Esophagus squamous epithelium (tissue), 5 donors: ENCODE measurements around the gene GRK6. TPM values are rescaled to one million over a fixed set of nuclear protein-coding genes. Genes with fewer than 3 reads are reported as not detected.

ENCODE experiments used
- DNase-seq: peaks from one replicate; lab custom pipeline; 2025; lab: John Stamatoyannopoulos, UW
- H3K27ac ChIP-seq, 4 donors: fragments of 200-600 bp; sonication (generic); one replicate each; pipeline ENCODE4 v1.5.1; 2016 to 2019; ENCODE audit warnings: mild to moderate bottlenecking in 1 of 4
- H3K27me3 ChIP-seq, 4 donors: fragments of 200-600 bp; sonication (generic); 1 replicate in 3 of 4; 2 replicates in 1 of 4; pipeline versions ENCODE4 v1.5.1 to v1.6.0; 2017 to 2021; ENCODE audit warnings: antibody characterized with exemption in 1 of 4
- H3K36me3 ChIP-seq, 3 donors: fragments of 200-600 bp; sonication (generic); one replicate each; pipeline ENCODE4 v1.5.1; 2016 to 2019
- H3K4me1 ChIP-seq, 3 donors: fragments of 200-600 bp; sonication (generic); one replicate each; pipeline ENCODE4 v1.5.1; 2017 to 2019
- H3K4me3 ChIP-seq, 4 donors: fragments of 200-600 bp; sonication (generic); 1 replicate in 3 of 4; 2 replicates in 1 of 4; pipeline ENCODE4 v1.5.1; 2016 to 2019; ENCODE audit warnings: mild to moderate bottlenecking in 2 of 4, moderate library complexity in 1 of 4
- H3K9me3 ChIP-seq, 3 donors: fragments of 200-600 bp; sonication (generic); one replicate each; pipeline ENCODE4 v1.5.1; 2016 to 2019
- CTCF ChIP-seq, 6 experiments: fragments of 450-650 bp in 4 of 6; fragments of 200-600 bp in 2 of 6; sonication (generic) in 2 of 6; IDR thresholded peaks; one replicate each; pipeline ENCODE4 v1.5.1; 2016 to 2019; ENCODE audit warnings: antibody characterized with exemption in 6 of 6, mild to moderate bottlenecking in 4 of 6, moderate library complexity in 4 of 6
- POLR2A ChIP-seq, 4 donors: fragments of 450-650 bp; IDR thresholded peaks; one replicate each; pipeline ENCODE4 v1.6.1; 2017; ENCODE audit warnings: antibody characterized with exemption in 4 of 4, mild to moderate bottlenecking in 4 of 4, moderate library complexity in 3 of 4
- WGBS, 2 donors: methylation state at CpG; one replicate each; pipeline ENCODE4 v1.1.5; 2018; 5-methylcytosine and 5-hydroxymethylcytosine counted together
- intact Hi-C: fragments of 100-400 bp; cut with DNase I; formaldehyde crosslinking; loops from one replicate; pipeline ENCODE4 v1.15.0; 2022
- total RNA-seq, 4 donors: library from RNA; depleted of rRNA; stranded (reverse); fragments of >200 nt; gene quantifications; one replicate each; pipeline ENCODE4 v1.1.0, GENCODE V29; 2016
- donor health status: DM: yes; HTN: yes; CAD: no.

GRK6 gene
- total RNA-seq, 4 donors from 2014 or later = 24.6 to 39.7 (median 29.5) TPM

- 88 to 92% methylated on average over 7 to 8 of the region's 28 CpGs for WGBS, 2 donors
- no peaks in the 10 kb centered on the region for H3K9me3 ChIP-seq
- peaks cover 18 to 41% (median 19%) of the 10 kb centered on the region in 3 donors for H3K4me1 ChIP-seq
- no peak overlapping the region for H3K4me3 ChIP-seq
- peaks cover 0 to 32% (median 5%) of the 10 kb centered on the region in 3 donors for H3K36me3 ChIP-seq
- H3K27ac ChIP-seq = no peak overlapping the region
- TF ChIP-seq CTCF (IDR thresholded peaks at IDR 0.05) (no peak), POLR2A (IDR thresholded peaks at IDR 0.05) (no peak)
- H3K27me3 ChIP-seq = no peaks in the 10 kb centered on the region
- intact Hi-C loops = loop anchor here (10.0 kb wide), 1 partner anchor 145 kb away; the partner anchor contains the start of gene MXD3
- DNase-seq = no peak
Measured at GRCh38 chr5:177459819-177460628, 33.5 kb downstream of the GRK6 start.

GRCh38 chr5:177462021-177462670, 35.7 kb downstream of the GRK6 start:
- H3K4me1 ChIP-seq = peaks cover 2 to 20% (median 5%) of the 10 kb centered on the region in 3 donors
- intact Hi-C loops = no loop called here
- H3K36me3 ChIP-seq = peaks cover 0 to 54% (median 13%) of the 10 kb centered on the region in 3 donors
- H3K27me3 ChIP-seq = no peaks in the 10 kb centered on the region
- H3K4me3 ChIP-seq = peak overlapping the region in 1 of 4 donors; percentile 6
- no peak for TF ChIP-seq CTCF (IDR thresholded peaks at IDR 0.05)
- 79 to 81% methylated on average over 14 to 17 of the region's 27 CpGs for WGBS, 2 donors
- peak overlapping the region in 3 of 4 donors; percentile 34 to 74 (median 62) for H3K27ac ChIP-seq
- no peak for DNase-seq
- no peaks in the 10 kb centered on the region for H3K9me3 ChIP-seq

GRCh38 chr5:177465044-177465443, 38.6 kb downstream of the GRK6 start:
- DNase-seq = no peak
- no peak overlapping the region for H3K4me3 ChIP-seq
- no peaks in the 10 kb centered on the region for H3K27me3 ChIP-seq
- peaks cover 6 to 29% (median 7%) of the 10 kb centered on the region in 3 donors for H3K4me1 ChIP-seq
- H3K27ac ChIP-seq = no peak overlapping the region
- intact Hi-C loops = no loop called here
- no peaks in the 10 kb centered on the region for H3K9me3 ChIP-seq
- peaks cover 0 to 47% (median 8%) of the 10 kb centered on the region in 3 donors for H3K36me3 ChIP-seq
- WGBS, 2 donors = 82 to 94% methylated on average over 11 of the region's 11 CpGs
- TF ChIP-seq CTCF (IDR thresholded peaks at IDR 0.05) = no peak
- no peak for TF ChIP-seq POLR2A (IDR thresholded peaks at IDR 0.05)

- H3K36me3 ChIP-seq = peaks cover 0 to 43% (median 8%) of the 10 kb centered on the region in 3 donors
- no peaks in the 10 kb centered on the region for H3K9me3 ChIP-seq
- no peak overlapping the region for H3K4me3 ChIP-seq
- TF ChIP-seq POLR2A (IDR thresholded peaks at IDR 0.05) (no peak), CTCF (IDR thresholded peaks at IDR 0.05) (no peak)
- 77 to 91% methylated on average over 5 to 18 of the region's 25 CpGs for WGBS, 2 donors
- no peak for DNase-seq
- no peaks in the 10 kb centered on the region for H3K27me3 ChIP-seq
- H3K27ac ChIP-seq = no peak overlapping the region
- peaks cover 14 to 42% (median 14%) of the 10 kb centered on the region in 3 donors for H3K4me1 ChIP-seq
- intact Hi-C loops = no loop called here
Measured at GRCh38 chr5:177466861-177467260, 40.4 kb downstream of the GRK6 start.

- WGBS, 2 donors = 98 to 100% methylated on average over 1 to 13 of the region's 31 CpGs
- intact Hi-C loops = no loop called here
- no peak for TF ChIP-seq CTCF (IDR thresholded peaks at IDR 0.05)
- no peak for TF ChIP-seq POLR2A (IDR thresholded peaks at IDR 0.05)
- Histone ChIP-seq H3K36me3 (peaks cover 0 to 43% (median 8%) of the 10 kb centered on the region in 3 donors), H3K4me1 (peaks cover 18 to 42% (median 20%) of the 10 kb centered on the region in 3 donors), H3K27ac (no peak overlapping the region), H3K9me3 (no peaks in the 10 kb centered on the region), H3K27me3 (no peaks in the 10 kb centered on the region), H3K4me3 (no peak overlapping the region)
- no peak for DNase-seq
Measured at GRCh38 chr5:177467436-177467835, 41.0 kb downstream of the GRK6 start.
